Progenitor cell of endocrine pancreas (in vitro differentiated cells): Measurements from ENCODE around the gene G6PC3. TPM values are rescaled to one million over a fixed set of nuclear protein-coding genes. Genes with fewer than 3 reads are reported as not detected.

ENCODE experiments used
- DNase-seq: peaks from one replicate; pipeline ENCODE4 v3.0.0; 2021; ENCODE audit warnings: low spot score; ENCODE audit not compliant: unreplicated experiment
- H3K27ac Mint-ChIP-seq: 2 replicates; pipeline ENCODE4 v1.8.0; 2021; ENCODE audit warnings: mild to moderate bottlenecking, moderate library complexity, mixed read lengths
- H3K27me3 Mint-ChIP-seq: 2 replicates; pipeline ENCODE4 v1.8.0; 2021; ENCODE audit warnings: mixed read lengths
- H3K36me3 Mint-ChIP-seq: 2 replicates; pipeline ENCODE4 v1.8.0; 2022; ENCODE audit warnings: mixed read lengths; ENCODE audit not compliant: insufficient read depth
- H3K4me1 Mint-ChIP-seq: 2 replicates; pipeline ENCODE4 v1.8.0; 2021; ENCODE audit warnings: low read depth, mixed read lengths
- H3K4me3 Mint-ChIP-seq: 2 replicates; pipeline ENCODE4 v1.8.0; 2021; ENCODE audit warnings: low read depth, mild to moderate bottlenecking, moderate library complexity, mixed read lengths
- H3K9me3 Mint-ChIP-seq: 2 replicates; pipeline ENCODE4 v1.8.0; 2021; ENCODE audit warnings: low read depth, mixed read lengths
- CTCF ChIP-seq: fragments of 200-600 bp; sonication (generic); IDR thresholded peaks from one replicate; pipeline ENCODE4 v1.5.0; 2021; ENCODE audit warnings: antibody characterized with exemption, mild to moderate bottlenecking; ENCODE audit not compliant: unreplicated experiment
- total RNA-seq: library from RNA; stranded (reverse); gene quantifications from 2 replicates; pipeline ENCODE4 v1.2.1, GENCODE V29; 2021

G6PC3 gene
- total RNA-seq, 1 donor from 2014 or later = 58.7 TPM

- TF ChIP-seq CTCF = no peak
- Mint-ChIP-seq H3K27me3 (no peaks in the 10 kb centered on the region), H3K9me3 (no peaks in the 10 kb centered on the region), H3K4me3 (no peak overlapping the region), H3K36me3 (peaks cover 11% of the 10 kb centered on the region), H3K27ac (no peak overlapping the region), H3K4me1 (no peaks in the 10 kb centered on the region)
- DNase-seq = no peak
These were observed 21.1 kb upstream of the G6PC3 start for GRCh38 chr17:44049294-44050060.

- DNase-seq = no peak
These were observed 17.2 kb upstream of the G6PC3 start for GRCh38 chr17:44053125-44053872.

GRCh38 chr17:44059101-44059892 lies 11.2 kb upstream of the G6PC3 start:
- no peak for TF ChIP-seq CTCF
- no peaks in the 10 kb centered on the region for H3K9me3 Mint-ChIP-seq
- H3K4me3 Mint-ChIP-seq = no peak overlapping the region
- no peak for DNase-seq
- H3K36me3 Mint-ChIP-seq = peaks cover 20% of the 10 kb centered on the region
- H3K27me3 Mint-ChIP-seq = no peaks in the 10 kb centered on the region
- peaks cover 3% of the 10 kb centered on the region for H3K4me1 Mint-ChIP-seq
- H3K27ac Mint-ChIP-seq = peak overlapping the region; percentile 80

More at GRCh38 chr17:44053125-44053872, 17.2 kb upstream of the G6PC3 start:
- Mint-ChIP-seq H3K9me3 (no peaks in the 10 kb centered on the region), H3K27ac (peak overlapping the region; percentile 76), H3K36me3 (peaks cover 10% of the 10 kb centered on the region), H3K4me3 (no peak overlapping the region), H3K27me3 (no peaks in the 10 kb centered on the region), H3K4me1 (no peaks in the 10 kb centered on the region)
- no peak for TF ChIP-seq CTCF

GRCh38 chr17:44061446-44061845 lies 9.1 kb upstream of the G6PC3 start:
- no peak overlapping the region for H3K27ac Mint-ChIP-seq

More at GRCh38 chr17:44061446-44061845, 9.1 kb upstream of the G6PC3 start:
- H3K9me3 Mint-ChIP-seq = no peaks in the 10 kb centered on the region
- peaks cover 9% of the 10 kb centered on the region for H3K4me1 Mint-ChIP-seq
- no peak for DNase-seq
- H3K36me3 Mint-ChIP-seq = peaks cover 18% of the 10 kb centered on the region
- H3K27me3 Mint-ChIP-seq = no peaks in the 10 kb centered on the region
- no peak overlapping the region for H3K4me3 Mint-ChIP-seq
- no peak for TF ChIP-seq CTCF
